T-cell (primary cell): ENCODE results near the gene HPSE. TPM values are rescaled to one million over a fixed set of nuclear protein-coding genes. Genes with fewer than 3 reads are reported as not detected.

Source experiments
- ATAC-seq, 4 experiments: fragments of 200-7000 bp in 3 of 4; fragments of 150-1000 bp in 1 of 4; cut with Tn5 transposase; replicated peaks in 1 of 4; 1 replicate in 3 of 4; 2 replicates in 1 of 4; pipeline ENCODE4 v1.10.0; 2021; ENCODE audit warnings: moderate library complexity in 3 of 4, mild to moderate bottlenecking in 2 of 4, moderate number of reproducible peaks in 1 of 4
- CTCF ChIA-PET, 2 donors: fragments of 300-600 bp; sonication (Branson Sonifier 250); formaldehyde crosslinking; loops; one replicate each; lab custom pipeline; 2022; ENCODE audit warnings: antibody characterized with exemption in 2 of 2; lab: Charles Lee
- POLR2A ChIA-PET, 2 donors: fragments of 300-600 bp; sonication (Branson Sonifier 250); formaldehyde crosslinking; loops; one replicate each; lab custom pipeline; 2022; ENCODE audit warnings: antibody characterized with exemption in 2 of 2; lab: Charles Lee
- DNase-seq, 35 experiments: peaks; one replicate each; pipeline versions ENCODE4 v3.0.0 to v3.0.0-alpha.2; 2013 to 2023
- H3K27ac ChIP-seq: one replicate; pipeline ENCODE4 v1.5.1; 2013; ENCODE audit warnings: low read length
- H3K27me3 ChIP-seq, 2 experiments: replicated peaks in 1 of 2; 1 replicate in 1 of 2; 2 replicates in 1 of 2; pipeline versions ENCODE4 v1.6.1 to v1.7.0; 2013; ENCODE audit warnings: low read length in 1 of 2, mixed read lengths in 1 of 2; ENCODE audit not compliant: control insufficient read depth in 2 of 2, insufficient read depth in 2 of 2; ENCODE audit errors: extremely low read depth in 1 of 2
- H3K36me3 ChIP-seq, 2 donors: 1 replicate in 1 of 2; 2 replicates in 1 of 2; pipeline versions ENCODE4 v1.6.1 to v1.7.0; 2013; ENCODE audit warnings: low read length in 1 of 2; ENCODE audit not compliant: control insufficient read depth in 2 of 2, insufficient read depth in 1 of 2; ENCODE audit errors: extremely low read depth in 1 of 2
- H3K4me1 ChIP-seq, 2 experiments: 1 replicate in 1 of 2; 2 replicates in 1 of 2; pipeline versions ENCODE4 v1.6.1 to v1.7.0; 2013; ENCODE audit warnings: low read length in 2 of 2, mixed read lengths in 1 of 2; ENCODE audit not compliant: insufficient read depth in 2 of 2, control insufficient read depth in 1 of 2; ENCODE audit errors: extremely low read depth in 1 of 2
- H3K4me3 ChIP-seq, 2 donors: 1 replicate in 1 of 2; 2 replicates in 1 of 2; pipeline versions ENCODE4 v1.5.1 to v1.7.0; 2013; ENCODE audit warnings: mild to moderate bottlenecking in 2 of 2, low read length in 1 of 2, moderate library complexity in 1 of 2; ENCODE audit not compliant: control insufficient read depth in 1 of 2; ENCODE audit errors: extremely low read depth in 1 of 2
- H3K9me3 ChIP-seq: 2 replicates; pipeline ENCODE4 v1.7.0; 2013
- H3K27ac Mint-ChIP-seq, 2 donors: one replicate each; pipeline ENCODE4 v1.8.0; 2020 to 2021; ENCODE audit warnings: mild to moderate bottlenecking in 2 of 2, mixed read lengths in 2 of 2
- H3K27me3 Mint-ChIP-seq, 2 donors: one replicate each; pipeline ENCODE4 v1.8.0; 2021 to 2022; ENCODE audit warnings: mixed read lengths in 2 of 2
- H3K36me3 Mint-ChIP-seq: one replicate; pipeline ENCODE4 v1.8.0; 2021; ENCODE audit warnings: mixed read lengths
- H3K4me1 Mint-ChIP-seq, 3 donors: one replicate each; pipeline ENCODE4 v1.8.0; 2020 to 2022; ENCODE audit warnings: mixed read lengths in 3 of 3, mild to moderate bottlenecking in 1 of 3
- H3K4me3 Mint-ChIP-seq, 3 donors: one replicate each; pipeline ENCODE4 v1.8.0; 2020 to 2022; ENCODE audit warnings: mild to moderate bottlenecking in 3 of 3, mixed read lengths in 3 of 3, moderate library complexity in 3 of 3
- H3K9me3 Mint-ChIP-seq, 3 donors: one replicate each; pipeline ENCODE4 v1.8.0; 2020 to 2022; ENCODE audit warnings: mixed read lengths in 3 of 3
- WGBS: methylation state at CpG from one replicate; pipeline ENCODE4 v1.1.5; 2013; ENCODE audit warnings: missing lambda C conversion rate; ENCODE audit not compliant: insufficient coverage; 5-methylcytosine and 5-hydroxymethylcytosine counted together
- total RNA-seq, 35 experiments: library from RNA in 6 of 35; stranded (reverse) in 6 of 35; fragments of 120-200 nt in 1 of 35; gene quantifications; one replicate each; pipeline versions ENCODE4 v1.2.1 to v1.2.4 and lab custom pipeline; 2013 to 2026

HPSE gene
- total RNA-seq, 5 donors from 2014 or later (not counting 1 experiment from before 2014, with no cell fraction given) = 4.5 to 7.2 (median 6.1) TPM

- Mint-ChIP-seq H3K27me3 (peaks cover 0 to 6% of the 10 kb centered on the region in 2 donors), H3K4me3 (peak overlapping the region in 1 of 3 donors; percentile 11), H3K4me1 (peaks cover 15 to 28% (median 23%) of the 10 kb centered on the region in 3 donors), H3K27ac (peak overlapping the region in 1 of 2 donors; percentile 16), H3K9me3 (peaks cover 4 to 5% (median 5%) of the 10 kb centered on the region in 3 donors), H3K36me3 (peaks cover 3% of the 10 kb centered on the region)
- Histone ChIP-seq H3K27me3 (peaks cover 0 to 7% of the 10 kb centered on the region in 2 experiments), H3K27ac (no peak overlapping the region), H3K36me3 (no peaks in the 10 kb centered on the region), H3K4me1 (peaks cover 12 to 13% of the 10 kb centered on the region in 2 experiments), H3K9me3 (no peaks in the 10 kb centered on the region), H3K4me3 (no peak overlapping the region)
- ChIA-PET POLR2A (interaction anchor here in 1 of 2 donors (0.6 kb wide), 1 partner anchor 1465 kb away, joined by 3 read pairs; no protein-coding TSS in a partner anchor), CTCF (interaction anchor here (0.6 to 0.9 kb wide), 2 partner anchors 56 to 448 kb away, joined by 3 read pairs; partner anchors contain the start of gene COQ2 (in 1 of the 2))
- DNase-seq (peak in 18 of 35 experiments; percentile 1 to 54 (median 10)), ATAC-seq (peak in 3 of 4 experiments; percentile 48 to 82 (median 72))
- WGBS = no CpG with 5 or more reads among the region's 2 CpGs
Observed at GRCh38 chr4:83340692-83341343, 6.2 kb upstream of the HPSE start.

- H3K27me3 ChIP-seq = peaks cover 0 to 7% of the 10 kb centered on the region in 2 experiments
- no peaks in the 10 kb centered on the region for H3K36me3 ChIP-seq
- peaks cover 13 to 20% of the 10 kb centered on the region in 2 experiments for H3K4me1 ChIP-seq
- Mint-ChIP-seq H3K27me3 (peaks cover 0 to 6% of the 10 kb centered on the region in 2 donors), H3K4me1 (peaks cover 23 to 40% (median 31%) of the 10 kb centered on the region in 3 donors), H3K27ac (no peak overlapping the region), H3K36me3 (peaks cover 3% of the 10 kb centered on the region), H3K4me3 (no peak overlapping the region), H3K9me3 (peaks cover 4 to 5% (median 5%) of the 10 kb centered on the region in 3 donors)
- DNase-seq = no peak
- WGBS = 90% methylated on average over 2 of the region's 6 CpGs
- no peak overlapping the region for H3K4me3 ChIP-seq
- no peaks in the 10 kb centered on the region for H3K9me3 ChIP-seq
- H3K27ac ChIP-seq = no peak overlapping the region
- CTCF ChIA-PET = no interaction called here
- POLR2A ChIA-PET = interaction anchor here in 1 of 2 donors (0.5 kb wide), 1 partner anchor 1340 kb away, joined by 3 read pairs; no protein-coding TSS in a partner anchor
- ATAC-seq = no peak
Observed at GRCh38 chr4:83339573-83339972, 4.9 kb upstream of the HPSE start.

- Histone ChIP-seq H3K36me3 (peaks cover 0 to 2% of the 10 kb centered on the region in 2 donors), H3K27me3 (peaks cover 2 to 5% of the 10 kb centered on the region in 2 experiments), H3K27ac (no peak overlapping the region), H3K4me3 (no peak overlapping the region), H3K4me1 (peaks cover 6 to 21% of the 10 kb centered on the region in 2 experiments), H3K9me3 (no peaks in the 10 kb centered on the region)
- Mint-ChIP-seq H3K9me3 (peaks cover 4 to 5% (median 5%) of the 10 kb centered on the region in 3 donors), H3K4me3 (peak overlapping the region; percentile 82 to 94 (median 89)), H3K36me3 (peaks cover 7% of the 10 kb centered on the region), H3K27me3 (no peaks in the 10 kb centered on the region), H3K4me1 (peaks cover 33 to 51% (median 38%) of the 10 kb centered on the region in 3 donors), H3K27ac (peak overlapping the region; percentile 84 to 89)
- POLR2A ChIA-PET = no interaction called here
- CTCF ChIA-PET = interaction anchor here in 1 of 2 donors (0.6 to 0.7 kb wide), 3 partner anchors 9 to 16 kb away, joined by 3 to 5 read pairs (median 3); no protein-coding TSS in a partner anchor
- ATAC-seq (no peak), DNase-seq (no peak)
- WGBS = no CpG with 5 or more reads among the region's 6 CpGs
Observed at GRCh38 chr4:83335701-83336100, 1.1 kb upstream of the HPSE start.

GRCh38 chr4:83331956-83332355 lies 2.7 kb downstream of the HPSE start:
- DNase-seq (no peak), ATAC-seq (no peak)
- no CpG with 5 or more reads among the region's 3 CpGs for WGBS
- peaks cover 0 to 2% of the 10 kb centered on the region in 2 donors for H3K36me3 ChIP-seq
- H3K27me3 ChIP-seq = peaks cover 0 to 2% of the 10 kb centered on the region in 2 experiments
- Mint-ChIP-seq H3K36me3 (peaks cover 19% of the 10 kb centered on the region), H3K4me3 (no peak overlapping the region), H3K9me3 (no peaks in the 10 kb centered on the region), H3K4me1 (peaks cover 35 to 49% (median 41%) of the 10 kb centered on the region in 3 donors), H3K27ac (peak overlapping the region; percentile 19 to 70), H3K27me3 (no peaks in the 10 kb centered on the region)
- H3K27ac ChIP-seq = no peak overlapping the region
- POLR2A ChIA-PET = no interaction called here
- H3K4me1 ChIP-seq = peaks cover 3 to 19% of the 10 kb centered on the region in 2 experiments
- no peak overlapping the region for H3K4me3 ChIP-seq
- CTCF ChIA-PET = interaction anchor here in 1 of 2 donors (0.6 kb wide), 1 partner anchor 16 kb away, joined by 4 read pairs; no protein-coding TSS in a partner anchor
- H3K9me3 ChIP-seq = no peaks in the 10 kb centered on the region

- Mint-ChIP-seq H3K4me1 (peaks cover 29 to 35% (median 32%) of the 10 kb centered on the region in 3 donors), H3K9me3 (no peaks in the 10 kb centered on the region), H3K36me3 (peaks cover 33% of the 10 kb centered on the region), H3K27ac (no peak overlapping the region), H3K27me3 (no peaks in the 10 kb centered on the region), H3K4me3 (no peak overlapping the region)
- DNase-seq (no peak), ATAC-seq (no peak)
- Histone ChIP-seq H3K27ac (no peak overlapping the region), H3K9me3 (no peaks in the 10 kb centered on the region), H3K4me1 (peaks cover 3 to 11% of the 10 kb centered on the region in 2 experiments), H3K27me3 (peaks cover 0 to 2% of the 10 kb centered on the region in 2 experiments), H3K4me3 (no peak overlapping the region), H3K36me3 (peaks cover 0 to 2% of the 10 kb centered on the region in 2 donors)
- POLR2A ChIA-PET = interaction anchor here in 1 of 2 donors (0.6 kb wide), 1 partner anchor 10 kb away, joined by 7 read pairs; no protein-coding TSS in a partner anchor
- WGBS = 100% methylated on average over 1 of the region's 5 CpGs
- CTCF ChIA-PET = interaction anchor here (0.6 to 1.1 kb wide), 2 partner anchors 8 to 125 kb away, joined by 3 to 6 read pairs; no protein-coding TSS in a partner anchor
Observed at GRCh38 chr4:83329521-83330110, 5.0 kb downstream of the HPSE start.
